ENCODE results near the gene STRAP.

DNA sequence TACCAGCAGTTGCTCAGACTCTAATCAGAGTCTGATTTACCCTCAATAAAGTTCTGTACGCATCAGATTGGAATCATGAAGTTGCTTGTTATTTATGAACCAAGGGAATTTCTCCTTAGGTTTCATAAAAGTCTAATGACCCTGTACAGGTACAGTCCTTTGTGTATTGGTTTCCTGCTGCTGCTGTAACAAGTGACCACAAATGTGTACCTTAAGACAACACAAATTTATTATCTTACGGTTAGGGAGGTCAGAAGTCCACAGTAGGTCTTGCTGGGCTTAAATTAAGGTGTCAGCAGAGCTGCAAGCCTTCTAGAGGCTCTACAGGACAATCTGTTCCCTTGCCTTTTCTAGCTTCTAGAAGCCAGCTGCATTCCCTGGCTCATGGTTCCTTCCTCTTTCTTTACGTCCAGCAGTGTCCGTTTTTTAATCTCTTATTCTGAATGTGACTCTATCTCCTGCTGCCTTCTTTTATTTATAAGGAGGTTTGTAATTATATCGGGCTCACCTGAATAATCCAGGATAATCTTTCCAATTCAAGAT lies 22.3 kb downstream of the STRAP start:
- TF ChIP-seq, protein P1, sequence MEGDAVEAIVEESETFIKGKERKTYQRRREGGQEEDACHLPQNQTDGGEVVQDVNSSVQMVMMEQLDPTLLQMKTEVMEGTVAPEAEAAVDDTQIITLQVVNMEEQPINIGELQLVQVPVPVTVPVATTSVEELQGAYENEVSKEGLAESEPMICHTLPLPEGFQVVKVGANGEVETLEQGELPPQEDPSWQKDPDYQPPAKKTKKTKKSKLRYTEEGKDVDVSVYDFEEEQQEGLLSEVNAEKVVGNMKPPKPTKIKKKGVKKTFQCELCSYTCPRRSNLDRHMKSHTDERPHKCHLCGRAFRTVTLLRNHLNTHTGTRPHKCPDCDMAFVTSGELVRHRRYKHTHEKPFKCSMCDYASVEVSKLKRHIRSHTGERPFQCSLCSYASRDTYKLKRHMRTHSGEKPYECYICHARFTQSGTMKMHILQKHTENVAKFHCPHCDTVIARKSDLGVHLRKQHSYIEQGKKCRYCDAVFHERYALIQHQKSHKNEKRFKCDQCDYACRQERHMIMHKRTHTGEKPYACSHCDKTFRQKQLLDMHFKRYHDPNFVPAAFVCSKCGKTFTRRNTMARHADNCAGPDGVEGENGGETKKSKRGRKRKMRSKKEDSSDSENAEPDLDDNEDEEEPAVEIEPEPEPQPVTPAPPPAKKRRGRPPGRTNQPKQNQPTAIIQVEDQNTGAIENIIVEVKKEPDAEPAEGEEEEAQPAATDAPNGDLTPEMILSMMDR (IDR thresholded peaks at IDR 0.05): no peak
- no peak for TF ChIP-seq EZH2 (IDR thresholded peaks at IDR 0.05; ENCODE audit: borderline replicate concordance, insufficient read depth, low read depth, low read length, poor library complexity, severe bottlenecking)

All from B cell (primary cell).